ENCODE measurements around the gene AKR1D1. TPM values are rescaled to one million over a fixed set of nuclear protein-coding genes. Genes with fewer than 3 reads are reported as not detected.

The AKR1D1 gene
- total and polyA plus RNA-seq, 2 donors (not counting 1 experiment from before 2014, with no cell fraction given), result not detected

GRCh38 chr7:138120140-138120827 is 44.0 kb downstream of the AKR1D1 start:
- ChIA-PET CTCF (no interaction called here), POLR2A (no interaction called here)
- DNase-seq, result no peak
- intact Hi-C loops (cut with micrococcal nuclease), result no loop called here
- Histone ChIP-seq H3K9ac (ENCODE audit: low read length) (no peak overlapping the region), H3K79me2 (ENCODE audit: control insufficient read depth, insufficient read depth, low read length) (no peaks in the 10 kb centered on the region), H3K27ac (ENCODE audit: low read length in 2 of 2) (no peak overlapping the region), H2AFZ (ENCODE audit: insufficient read depth, low read depth, low read length, poor library complexity, severe bottlenecking) (no peak overlapping the region), H4K20me1 (ENCODE audit: control insufficient read depth, insufficient read depth, low read length, poor library complexity, severe bottlenecking) (no peaks in the 10 kb centered on the region), H3K27me3 (replicated peaks in 1 of 4; ENCODE audit: control extremely low read depth in 1 of 4, control insufficient read depth in 3 of 4, insufficient read depth in 4 of 4, low read length in 3 of 4) (no peaks in the 10 kb centered on the region), H3K9me3 (ENCODE audit: control extremely low read depth in 1 of 3, control insufficient read depth in 2 of 3, insufficient read depth in 1 of 3, low read length in 2 of 3) (peaks cover 0 to 13% (median 0%) of the 10 kb centered on the region in 3 donors), H3K4me2 (replicated peaks; ENCODE audit: low read depth, low read length, poor library complexity, severe bottlenecking) (no peak overlapping the region), H3K36me3 (replicated peaks in 1 of 2; ENCODE audit: control extremely low read depth in 1 of 2, control insufficient read depth in 1 of 2, extremely low read depth in 1 of 2, insufficient read depth in 2 of 2, low read length in 1 of 2) (no peaks in the 10 kb centered on the region), H3K4me3 (ENCODE audit: control extremely low read depth in 1 of 5, extremely low read depth in 1 of 5, insufficient read depth in 1 of 5, low read depth in 2 of 5, low read length in 4 of 5) (no peak overlapping the region), H3K4me1 (ENCODE audit: control insufficient read depth in 2 of 2, insufficient read depth in 2 of 2, low read length in 2 of 2) (peaks cover 0 to 4% of the 10 kb centered on the region in 2 donors)
- no peak for ATAC-seq (ENCODE audit: low read depth)
- Mint-ChIP-seq H3K4me1 (peaks cover 3% of the 10 kb centered on the region), H3K27ac (no peak overlapping the region), H3K4me3 (no peak overlapping the region), H3K27me3 (peaks cover 5% of the 10 kb centered on the region), H3K9me3 (ENCODE audit: insufficient read depth) (no peaks in the 10 kb centered on the region)
- WGBS (ENCODE audit: insufficient coverage), result 88% methylated on average over 6 of the region's 10 CpGs
- TF ChIP-seq EZH2 (IDR thresholded peaks at IDR 0.05; ENCODE audit: borderline replicate concordance, insufficient read depth, low read depth, low read length, poor library complexity, severe bottlenecking), result no peak
- TF ChIP-seq, protein P1, sequence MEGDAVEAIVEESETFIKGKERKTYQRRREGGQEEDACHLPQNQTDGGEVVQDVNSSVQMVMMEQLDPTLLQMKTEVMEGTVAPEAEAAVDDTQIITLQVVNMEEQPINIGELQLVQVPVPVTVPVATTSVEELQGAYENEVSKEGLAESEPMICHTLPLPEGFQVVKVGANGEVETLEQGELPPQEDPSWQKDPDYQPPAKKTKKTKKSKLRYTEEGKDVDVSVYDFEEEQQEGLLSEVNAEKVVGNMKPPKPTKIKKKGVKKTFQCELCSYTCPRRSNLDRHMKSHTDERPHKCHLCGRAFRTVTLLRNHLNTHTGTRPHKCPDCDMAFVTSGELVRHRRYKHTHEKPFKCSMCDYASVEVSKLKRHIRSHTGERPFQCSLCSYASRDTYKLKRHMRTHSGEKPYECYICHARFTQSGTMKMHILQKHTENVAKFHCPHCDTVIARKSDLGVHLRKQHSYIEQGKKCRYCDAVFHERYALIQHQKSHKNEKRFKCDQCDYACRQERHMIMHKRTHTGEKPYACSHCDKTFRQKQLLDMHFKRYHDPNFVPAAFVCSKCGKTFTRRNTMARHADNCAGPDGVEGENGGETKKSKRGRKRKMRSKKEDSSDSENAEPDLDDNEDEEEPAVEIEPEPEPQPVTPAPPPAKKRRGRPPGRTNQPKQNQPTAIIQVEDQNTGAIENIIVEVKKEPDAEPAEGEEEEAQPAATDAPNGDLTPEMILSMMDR (IDR thresholded peaks at IDR 0.05), result no peak

- ATAC-seq (ENCODE audit: low read depth) (no peak), DNase-seq (no peak)
- Histone ChIP-seq H3K27ac (ENCODE audit: low read length in 2 of 2) (no peak overlapping the region), H3K4me2 (replicated peaks; ENCODE audit: low read depth, low read length, poor library complexity, severe bottlenecking) (no peak overlapping the region), H4K20me1 (ENCODE audit: control insufficient read depth, insufficient read depth, low read length, poor library complexity, severe bottlenecking) (no peaks in the 10 kb centered on the region), H3K4me3 (ENCODE audit: control extremely low read depth in 1 of 5, extremely low read depth in 1 of 5, insufficient read depth in 1 of 5, low read depth in 2 of 5, low read length in 4 of 5) (no peak overlapping the region), H3K79me2 (ENCODE audit: control insufficient read depth, insufficient read depth, low read length) (no peaks in the 10 kb centered on the region), H3K27me3 (replicated peaks in 1 of 4; ENCODE audit: control extremely low read depth in 1 of 4, control insufficient read depth in 3 of 4, insufficient read depth in 4 of 4, low read length in 3 of 4) (no peaks in the 10 kb centered on the region), H3K9ac (ENCODE audit: low read length) (no peak overlapping the region), H2AFZ (ENCODE audit: insufficient read depth, low read depth, low read length, poor library complexity, severe bottlenecking) (no peak overlapping the region), H3K4me1 (ENCODE audit: control insufficient read depth in 2 of 2, insufficient read depth in 2 of 2, low read length in 2 of 2) (peaks cover 0 to 9% of the 10 kb centered on the region in 2 donors), H3K9me3 (ENCODE audit: control extremely low read depth in 1 of 3, control insufficient read depth in 2 of 3, insufficient read depth in 1 of 3, low read length in 2 of 3) (peaks cover 0 to 14% (median 0%) of the 10 kb centered on the region in 3 donors), H3K36me3 (replicated peaks in 1 of 2; ENCODE audit: control extremely low read depth in 1 of 2, control insufficient read depth in 1 of 2, extremely low read depth in 1 of 2, insufficient read depth in 2 of 2, low read length in 1 of 2) (no peaks in the 10 kb centered on the region)
- CTCF ChIA-PET, result no interaction called here
- H3K27ac Mint-ChIP-seq, result no peak overlapping the region
- intact Hi-C loops (cut with micrococcal nuclease), result no loop called here
- POLR2A ChIA-PET, result no interaction called here
- H3K9me3 Mint-ChIP-seq (ENCODE audit: insufficient read depth), result no peaks in the 10 kb centered on the region
- H3K27me3 Mint-ChIP-seq, result no peaks in the 10 kb centered on the region
- peaks cover 7% of the 10 kb centered on the region for H3K4me1 Mint-ChIP-seq
- TF ChIP-seq EZH2 (IDR thresholded peaks at IDR 0.05; ENCODE audit: borderline replicate concordance, insufficient read depth, low read depth, low read length, poor library complexity, severe bottlenecking), result no peak
- TF ChIP-seq, protein P1 (IDR thresholded peaks at IDR 0.05), result no peak
- H3K4me3 Mint-ChIP-seq, result no peak overlapping the region
- WGBS (ENCODE audit: insufficient coverage), result 95% methylated on average over 23 of the region's 23 CpGs
Observed at GRCh38 chr7:138122162-138122561, 45.9 kb downstream of the AKR1D1 start.

Data from B cell (primary cell).